PC-3 (cell line): ENCODE measurements around the gene BARHL1.

ENCODE experiments used
- EZH2 ChIP-seq: fragments of 300-600 bp; sonication (generic); IDR thresholded peaks from one replicate; pipeline ENCODE4 v1.6.1; 2017; ENCODE audit warnings: antibody characterized with exemption, mild to moderate bottlenecking, low read length; ENCODE audit not compliant: unreplicated experiment
- TF ChIP-seq, protein P1 (sequence below): fragments of 300-600 bp; sonication (generic); conservative IDR thresholded peaks from 2 replicates; pipeline ENCODE4 v1.5.1; 2017; ENCODE audit warnings: antibody characterized with exemption, low read depth, mild to moderate bottlenecking, low read length

DNA sequence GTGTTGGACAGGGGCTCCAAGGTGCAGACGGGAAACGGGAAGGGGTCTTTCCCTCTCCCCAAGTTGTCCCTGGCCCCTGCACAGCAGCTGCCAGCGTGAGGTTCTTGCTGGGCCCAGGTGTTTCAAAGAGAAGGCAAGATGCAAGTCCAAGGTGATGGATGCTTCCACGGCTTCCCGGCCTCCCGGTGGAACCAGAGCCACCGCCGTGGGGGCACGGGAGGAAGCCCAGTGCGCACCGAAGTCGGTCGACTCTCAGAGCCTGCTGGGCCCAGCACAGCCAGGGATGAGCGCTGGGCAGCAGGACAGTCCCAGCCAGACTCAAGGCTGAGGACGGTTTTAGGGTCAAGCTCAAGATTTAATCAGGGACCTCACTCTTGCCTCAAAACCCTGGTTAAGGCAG is 25.2 kb upstream of the BARHL1 start:
- no peak for TF ChIP-seq EZH2
- TF ChIP-seq, protein P1, sequence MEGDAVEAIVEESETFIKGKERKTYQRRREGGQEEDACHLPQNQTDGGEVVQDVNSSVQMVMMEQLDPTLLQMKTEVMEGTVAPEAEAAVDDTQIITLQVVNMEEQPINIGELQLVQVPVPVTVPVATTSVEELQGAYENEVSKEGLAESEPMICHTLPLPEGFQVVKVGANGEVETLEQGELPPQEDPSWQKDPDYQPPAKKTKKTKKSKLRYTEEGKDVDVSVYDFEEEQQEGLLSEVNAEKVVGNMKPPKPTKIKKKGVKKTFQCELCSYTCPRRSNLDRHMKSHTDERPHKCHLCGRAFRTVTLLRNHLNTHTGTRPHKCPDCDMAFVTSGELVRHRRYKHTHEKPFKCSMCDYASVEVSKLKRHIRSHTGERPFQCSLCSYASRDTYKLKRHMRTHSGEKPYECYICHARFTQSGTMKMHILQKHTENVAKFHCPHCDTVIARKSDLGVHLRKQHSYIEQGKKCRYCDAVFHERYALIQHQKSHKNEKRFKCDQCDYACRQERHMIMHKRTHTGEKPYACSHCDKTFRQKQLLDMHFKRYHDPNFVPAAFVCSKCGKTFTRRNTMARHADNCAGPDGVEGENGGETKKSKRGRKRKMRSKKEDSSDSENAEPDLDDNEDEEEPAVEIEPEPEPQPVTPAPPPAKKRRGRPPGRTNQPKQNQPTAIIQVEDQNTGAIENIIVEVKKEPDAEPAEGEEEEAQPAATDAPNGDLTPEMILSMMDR, result no peak
